ENCODE measurements around the gene ADAP1.

ADAP1 gene

GRCh38 chr7:895451-896052 is 58.9 kb downstream of the ADAP1 start:
- no peak for DNase-seq (ENCODE audit: low spot score)

- DNase-seq (ENCODE audit: low spot score): no peak
Measured at GRCh38 chr7:894927-895450, 59.5 kb downstream of the ADAP1 start.

GRCh38 chr7:894164-894867 is 60.2 kb downstream of the ADAP1 start:
- DNase-seq (ENCODE audit: low spot score): no peak

- no peak for DNase-seq (ENCODE audit: low spot score)
Measured at GRCh38 chr7:893686-894085, 60.8 kb downstream of the ADAP1 start.

GRCh38 chr7:892648-893593 is 61.6 kb downstream of the ADAP1 start:
- DNase-seq (ENCODE audit: low spot score): no peak

- no peak for DNase-seq (ENCODE audit: low spot score)
Measured at GRCh38 chr7:891805-892204, 62.7 kb downstream of the ADAP1 start.

- no peak for DNase-seq (ENCODE audit: low spot score)
Measured at GRCh38 chr7:891291-891690, 63.2 kb downstream of the ADAP1 start.

GRCh38 chr7:890868-891267 is 63.6 kb downstream of the ADAP1 start:
- DNase-seq (ENCODE audit: low spot score): no peak

- DNase-seq (ENCODE audit: low spot score): no peak
Measured at GRCh38 chr7:889391-889790, 65.1 kb downstream of the ADAP1 start.

- DNase-seq (ENCODE audit: low spot score): no peak
Measured at GRCh38 chr7:889025-889390, 65.5 kb downstream of the ADAP1 start.

- no peak for DNase-seq (ENCODE audit: low spot score)
Measured at GRCh38 chr7:888081-889024, 66.1 kb downstream of the ADAP1 start.

GRCh38 chr7:887488-887820 is 67.0 kb downstream of the ADAP1 start:
- DNase-seq (ENCODE audit: low spot score): no peak

- DNase-seq (ENCODE audit: low spot score): no peak
Measured at GRCh38 chr7:886626-887487, 67.6 kb downstream of the ADAP1 start.

- DNase-seq (ENCODE audit: low spot score): no peak
Measured at GRCh38 chr7:885893-886625, 68.4 kb downstream of the ADAP1 start.

- DNase-seq (ENCODE audit: low spot score): no peak
Measured at GRCh38 chr7:885261-885892, 69.1 kb downstream of the ADAP1 start.

GRCh38 chr7:884191-885003 is 70.1 kb downstream of the ADAP1 start:
- DNase-seq (ENCODE audit: low spot score): no peak

GRCh38 chr7:883055-884021 is 71.1 kb downstream of the ADAP1 start:
- no peak for DNase-seq (ENCODE audit: low spot score)

Data from activated CD4-positive, alpha-beta T cell treated with anti-CD3 and anti-CD28 coated beads, Interleukin-2, Interleukin-4, amounts not matched to agents 100 ng/mL and 50 ng/mL, durations not matched to agents 16 hours and 8 hours (primary cell).